HepG2 (cell line): ENCODE data around the gene ABCA4. TPM values are rescaled to one million over a fixed set of nuclear protein-coding genes. Genes with fewer than 3 reads are reported as not detected.

ENCODE experiments used
- CERS6 ChIP-seq: sonication (generic); formaldehyde crosslinking; IDR thresholded peaks from 2 replicates; pipeline ENCODE4 v1.5.0; 2020; ENCODE audit warnings: missing genetic modification reagents
- CREBL2 ChIP-seq: sonication (generic); formaldehyde crosslinking; IDR thresholded peaks from 2 replicates; pipeline ENCODE4 v1.8.1; 2023; ENCODE audit warnings: missing genetic modification reagents, mild to moderate bottlenecking, borderline replicate concordance
- HIVEP1 ChIP-seq: sonication (generic); formaldehyde crosslinking; IDR thresholded peaks from 2 replicates; pipeline ENCODE4 v1.4.0; 2020; ENCODE audit warnings: mild to moderate bottlenecking, missing genetic modification reagents
- SOX13 ChIP-seq, 3 experiments: fragments of 450-650 bp in 1 of 3; sonication (generic) in 1 of 3; formaldehyde crosslinking in 1 of 3; IDR thresholded peaks in 2 of 3; conservative IDR thresholded peaks in 1 of 3; 2 replicates each; pipeline versions ENCODE4 v1.5.0 to v1.6.1; 2016 to 2020; ENCODE audit warnings: antibody characterized with exemption in 1 of 3, mild to moderate bottlenecking in 1 of 3, missing compliant biosample characterization in 1 of 3, missing genetic modification reagents in 1 of 3, moderate library complexity in 1 of 3
- ZNF460 ChIP-seq: sonication (generic); formaldehyde crosslinking; IDR thresholded peaks from 2 replicates; pipeline ENCODE4 v1.5.1; 2020; ENCODE audit warnings: missing genetic modification reagents, mild to moderate bottlenecking, borderline replicate concordance
- polyA plus RNA-seq, 8 experiments: library from polyadenylated mRNA; depleted of rRNA in 3 of 8; stranded (reverse) in 7 of 8; unstranded in 1 of 8; fragments of >200 nt; fragmentation: Illumina TruSeq in 4 of 8; extraction: Trizol in 4 of 8; gene quantifications; 2 replicates each; pipeline versions ENCODE4 v1.2.1 to v1.2.3, GENCODE V29; 2011 to 2016; ENCODE audit warnings: low read depth in 4 of 8, missing spikeins in 1 of 8, mixed read lengths in 1 of 8; ENCODE audit not compliant: insufficient read depth in 1 of 8
- total RNA-seq, 5 experiments: library from RNA; depleted of rRNA; stranded (reverse); fragments of >200 nt; fragmentation: Illumina TruSeq; extraction: Trizol; gene quantifications; 2 replicates each; pipeline ENCODE4 v1.2.3, GENCODE V29; 2016; ENCODE audit warnings: low read depth in 1 of 5
- TF ChIP-seq, protein P1 (sequence below), 2 experiments: sonication (generic) in 1 of 2; formaldehyde crosslinking in 1 of 2; IDR thresholded peaks; 2 replicates each; pipeline versions ENCODE4 v1.6.1 to v1.9.0; 2014 to 2022; ENCODE audit warnings: antibody characterized with exemption in 1 of 2, borderline replicate concordance in 1 of 2, inconsistent platforms in 1 of 2, low read depth in 1 of 2, missing genetic modification reagents in 1 of 2
- TF ChIP-seq, protein P2 (sequence below): sonication (generic); formaldehyde crosslinking; IDR thresholded peaks from 2 replicates; pipeline ENCODE4 v1.5.0; 2020; ENCODE audit warnings: mild to moderate bottlenecking, missing genetic modification reagents
- TF ChIP-seq, protein P3 (sequence below): fragments of 450-650 bp; IDR thresholded peaks from 2 replicates; pipeline ENCODE4 v1.6.1; 2017; ENCODE audit warnings: mild to moderate bottlenecking
- TF ChIP-seq, protein P4 (sequence below): sonication (generic); formaldehyde crosslinking; IDR thresholded peaks from 2 replicates; pipeline ENCODE4 v1.4.0; 2020; ENCODE audit warnings: missing genetic modification reagents, mild to moderate bottlenecking, borderline replicate concordance

The ABCA4 gene
- total and polyA plus RNA-seq, 2 of the 13 experiments (the other 11 are each of a cell fraction or from before 2014, with no cell fraction given): 0.24 to 0.67 TPM

DNA sequence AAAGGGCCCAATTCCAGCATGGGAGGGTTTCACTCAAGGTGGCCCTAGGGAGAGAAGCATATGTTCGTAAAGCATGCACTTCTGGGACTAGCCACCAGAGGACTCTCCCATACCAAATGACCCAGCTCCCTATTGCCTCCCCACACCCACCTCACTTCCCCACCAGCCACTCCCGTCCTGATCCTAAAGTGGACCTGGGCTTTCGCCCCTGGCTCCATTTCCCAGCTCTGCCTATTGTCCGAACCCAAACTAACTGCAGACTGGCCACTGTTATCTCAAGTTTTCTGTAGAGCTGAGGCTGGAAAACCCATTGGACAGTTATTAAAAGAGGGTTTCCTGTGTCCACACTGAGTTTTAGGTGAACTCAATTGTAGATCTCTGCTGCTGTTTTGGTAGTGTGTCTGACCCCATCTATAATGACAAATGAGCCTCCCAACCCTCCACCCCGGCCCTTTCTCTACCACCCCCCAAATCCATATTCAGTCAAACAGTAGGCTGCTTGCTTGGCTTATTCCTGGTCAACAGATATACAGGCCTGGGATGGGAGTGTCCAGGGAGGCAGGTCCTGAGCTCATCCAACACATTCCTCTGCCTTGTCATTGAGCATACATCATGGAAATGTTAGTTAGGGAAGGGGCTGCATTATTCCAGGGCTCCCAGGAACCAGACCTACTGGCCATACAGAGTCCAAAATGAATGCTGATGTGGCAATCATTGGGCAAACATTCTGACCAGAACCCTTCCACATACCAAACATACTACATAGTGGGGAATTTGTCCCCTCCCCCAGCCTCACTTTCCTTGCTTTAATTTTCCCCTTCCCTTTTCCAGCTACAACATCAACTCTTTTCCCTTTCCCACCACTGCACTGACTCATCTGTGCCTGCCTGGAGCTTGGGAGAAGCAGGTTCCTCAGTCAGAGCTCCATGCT lies 59.2 kb downstream of the ABCA4 start (continued):
- TF ChIP-seq, protein P1, sequence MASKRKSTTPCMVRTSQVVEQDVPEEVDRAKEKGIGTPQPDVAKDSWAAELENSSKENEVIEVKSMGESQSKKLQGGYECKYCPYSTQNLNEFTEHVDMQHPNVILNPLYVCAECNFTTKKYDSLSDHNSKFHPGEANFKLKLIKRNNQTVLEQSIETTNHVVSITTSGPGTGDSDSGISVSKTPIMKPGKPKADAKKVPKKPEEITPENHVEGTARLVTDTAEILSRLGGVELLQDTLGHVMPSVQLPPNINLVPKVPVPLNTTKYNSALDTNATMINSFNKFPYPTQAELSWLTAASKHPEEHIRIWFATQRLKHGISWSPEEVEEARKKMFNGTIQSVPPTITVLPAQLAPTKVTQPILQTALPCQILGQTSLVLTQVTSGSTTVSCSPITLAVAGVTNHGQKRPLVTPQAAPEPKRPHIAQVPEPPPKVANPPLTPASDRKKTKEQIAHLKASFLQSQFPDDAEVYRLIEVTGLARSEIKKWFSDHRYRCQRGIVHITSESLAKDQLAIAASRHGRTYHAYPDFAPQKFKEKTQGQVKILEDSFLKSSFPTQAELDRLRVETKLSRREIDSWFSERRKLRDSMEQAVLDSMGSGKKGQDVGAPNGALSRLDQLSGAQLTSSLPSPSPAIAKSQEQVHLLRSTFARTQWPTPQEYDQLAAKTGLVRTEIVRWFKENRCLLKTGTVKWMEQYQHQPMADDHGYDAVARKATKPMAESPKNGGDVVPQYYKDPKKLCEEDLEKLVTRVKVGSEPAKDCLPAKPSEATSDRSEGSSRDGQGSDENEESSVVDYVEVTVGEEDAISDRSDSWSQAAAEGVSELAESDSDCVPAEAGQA (IDR thresholded peaks at IDR 0.05; ENCODE audit: low read depth): no peak
- TF ChIP-seq, protein P1 (CRISPR knock-in tag; IDR thresholded peaks at IDR 0.05; ENCODE audit: borderline replicate concordance): no peak
- TF ChIP-seq ZNF460 (CRISPR knock-in tag) (no peak), CERS6 (no peak), HIVEP1 (CRISPR knock-in tag) (no peak), CREBL2 (CRISPR knock-in tag) (no peak), SOX13 (IDR thresholded peaks at IDR 0.05) (no peak), SOX13 (CRISPR knock-in tag; conservative IDR thresholded peaks at IDR 0.05 in 1 of 2, IDR thresholded peaks at IDR 0.05 in 1 of 2) (peak in 1 of 2 experiments; percentile 53; a peak in 1 of 4 replicates)
- TF ChIP-seq, protein P2, sequence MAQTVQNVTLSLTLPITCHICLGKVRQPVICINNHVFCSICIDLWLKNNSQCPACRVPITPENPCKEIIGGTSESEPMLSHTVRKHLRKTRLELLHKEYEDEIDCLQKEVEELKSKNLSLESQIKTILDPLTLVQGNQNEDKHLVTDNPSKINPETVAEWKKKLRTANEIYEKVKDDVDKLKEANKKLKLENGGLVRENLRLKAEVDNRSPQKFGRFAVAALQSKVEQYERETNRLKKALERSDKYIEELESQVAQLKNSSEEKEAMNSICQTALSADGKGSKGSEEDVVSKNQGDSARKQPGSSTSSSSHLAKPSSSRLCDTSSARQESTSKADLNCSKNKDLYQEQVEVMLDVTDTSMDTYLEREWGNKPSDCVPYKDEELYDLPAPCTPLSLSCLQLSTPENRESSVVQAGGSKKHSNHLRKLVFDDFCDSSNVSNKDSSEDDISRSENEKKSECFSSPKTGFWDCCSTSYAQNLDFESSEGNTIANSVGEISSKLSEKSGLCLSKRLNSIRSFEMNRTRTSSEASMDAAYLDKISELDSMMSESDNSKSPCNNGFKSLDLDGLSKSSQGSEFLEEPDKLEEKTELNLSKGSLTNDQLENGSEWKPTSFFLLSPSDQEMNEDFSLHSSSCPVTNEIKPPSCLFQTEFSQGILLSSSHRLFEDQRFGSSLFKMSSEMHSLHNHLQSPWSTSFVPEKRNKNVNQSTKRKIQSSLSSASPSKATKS (CRISPR knock-in tag): no peak
- TF ChIP-seq, protein P3, sequence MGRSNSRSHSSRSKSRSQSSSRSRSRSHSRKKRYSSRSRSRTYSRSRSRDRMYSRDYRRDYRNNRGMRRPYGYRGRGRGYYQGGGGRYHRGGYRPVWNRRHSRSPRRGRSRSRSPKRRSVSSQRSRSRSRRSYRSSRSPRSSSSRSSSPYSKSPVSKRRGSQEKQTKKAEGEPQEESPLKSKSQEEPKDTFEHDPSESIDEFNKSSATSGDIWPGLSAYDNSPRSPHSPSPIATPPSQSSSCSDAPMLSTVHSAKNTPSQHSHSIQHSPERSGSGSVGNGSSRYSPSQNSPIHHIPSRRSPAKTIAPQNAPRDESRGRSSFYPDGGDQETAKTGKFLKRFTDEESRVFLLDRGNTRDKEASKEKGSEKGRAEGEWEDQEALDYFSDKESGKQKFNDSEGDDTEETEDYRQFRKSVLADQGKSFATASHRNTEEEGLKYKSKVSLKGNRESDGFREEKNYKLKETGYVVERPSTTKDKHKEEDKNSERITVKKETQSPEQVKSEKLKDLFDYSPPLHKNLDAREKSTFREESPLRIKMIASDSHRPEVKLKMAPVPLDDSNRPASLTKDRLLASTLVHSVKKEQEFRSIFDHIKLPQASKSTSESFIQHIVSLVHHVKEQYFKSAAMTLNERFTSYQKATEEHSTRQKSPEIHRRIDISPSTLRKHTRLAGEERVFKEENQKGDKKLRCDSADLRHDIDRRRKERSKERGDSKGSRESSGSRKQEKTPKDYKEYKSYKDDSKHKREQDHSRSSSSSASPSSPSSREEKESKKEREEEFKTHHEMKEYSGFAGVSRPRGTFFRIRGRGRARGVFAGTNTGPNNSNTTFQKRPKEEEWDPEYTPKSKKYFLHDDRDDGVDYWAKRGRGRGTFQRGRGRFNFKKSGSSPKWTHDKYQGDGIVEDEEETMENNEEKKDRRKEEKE: no peak
- TF ChIP-seq, protein P4, sequence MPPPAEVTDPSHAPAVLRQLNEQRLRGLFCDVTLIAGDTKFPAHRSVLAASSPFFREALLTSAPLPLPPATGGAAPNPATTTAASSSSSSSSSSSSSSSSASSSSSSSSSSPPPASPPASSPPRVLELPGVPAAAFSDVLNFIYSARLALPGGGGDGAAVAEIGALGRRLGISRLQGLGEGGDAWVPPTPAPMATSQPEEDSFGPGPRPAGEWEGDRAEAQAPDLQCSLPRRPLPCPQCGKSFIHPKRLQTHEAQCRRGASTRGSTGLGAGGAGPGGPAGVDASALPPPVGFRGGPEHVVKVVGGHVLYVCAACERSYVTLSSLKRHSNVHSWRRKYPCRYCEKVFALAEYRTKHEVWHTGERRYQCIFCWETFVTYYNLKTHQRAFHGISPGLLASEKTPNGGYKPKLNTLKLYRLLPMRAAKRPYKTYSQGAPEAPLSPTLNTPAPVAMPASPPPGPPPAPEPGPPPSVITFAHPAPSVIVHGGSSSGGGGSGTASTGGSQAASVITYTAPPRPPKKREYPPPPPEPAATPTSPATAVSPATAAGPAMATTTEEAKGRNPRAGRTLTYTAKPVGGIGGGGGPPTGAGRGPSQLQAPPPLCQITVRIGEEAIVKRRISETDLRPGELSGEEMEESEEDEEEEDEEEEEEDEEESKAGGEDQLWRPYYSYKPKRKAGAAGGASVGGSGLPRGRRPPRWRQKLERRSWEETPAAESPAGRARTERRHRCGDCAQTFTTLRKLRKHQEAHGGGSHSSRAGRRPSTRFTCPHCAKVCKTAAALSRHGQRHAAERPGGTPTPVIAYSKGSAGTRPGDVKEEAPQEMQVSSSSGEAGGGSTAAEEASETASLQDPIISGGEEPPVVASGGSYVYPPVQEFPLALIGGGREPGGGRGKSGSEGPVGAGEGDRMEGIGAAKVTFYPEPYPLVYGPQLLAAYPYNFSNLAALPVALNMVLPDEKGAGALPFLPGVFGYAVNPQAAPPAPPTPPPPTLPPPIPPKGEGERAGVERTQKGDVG: no peak
